Gastrocnemius medialis (tissue), 4 donors: ENCODE data around the gene BACH1.
"Not testable (repeated sequence)": the region's sequence is repeated elsewhere in the genome, so short reads cannot be mapped to it uniquely, and the experiment has no call there.

Experiments
- CTCF ChIP-seq, 5 experiments: fragments of 450-650 bp in 3 of 5; fragments of 200-600 bp in 2 of 5; sonication (generic) in 2 of 5; IDR thresholded peaks in 4 of 5; conservative IDR thresholded peaks in 1 of 5; 1 replicate in 4 of 5; 2 replicates in 1 of 5; pipeline ENCODE4 v1.5.1; 2016 to 2019; ENCODE audit warnings: antibody characterized with exemption in 5 of 5, mild to moderate bottlenecking in 3 of 5, moderate library complexity in 3 of 5
- POLR2A ChIP-seq, 2 donors: fragments of 450-650 bp; IDR thresholded peaks; one replicate each; pipeline ENCODE4 v1.6.1; 2017; ENCODE audit warnings: antibody characterized with exemption in 2 of 2, mild to moderate bottlenecking in 2 of 2, moderate library complexity in 2 of 2

GRCh38 chr21:29253861-29254260 is 44.9 kb upstream of the BACH1 start:
- TF ChIP-seq POLR2A (IDR thresholded peaks at IDR 0.05); CTCF (IDR thresholded peaks at IDR 0.05 in 4 of 5, conservative IDR thresholded peaks at IDR 0.05 in 1 of 5): not testable (repeated sequence)
